PC-9 (cell line): ENCODE measurements around the gene TSPAN33.

Experiments
- CTCF ChIP-seq: fragments of 200-600 bp; sonication (generic); conservative IDR thresholded peaks from 2 replicates; pipeline ENCODE4 v1.6.1; 2017; ENCODE audit warnings: mixed run types, antibody characterized with exemption, mild to moderate bottlenecking, moderate library complexity
- EZH2 ChIP-seq: fragments of 200-600 bp; sonication (generic); IDR thresholded peaks from 2 replicates; pipeline ENCODE4 v1.8.0; 2017; ENCODE audit warnings: antibody characterized with exemption, low read depth

- TF ChIP-seq CTCF (no peak), EZH2 (no peak)
These were observed 58.7 kb downstream of the TSPAN33 start for GRCh38 chr7:129203050-129203741.
